ENCODE data around the gene HCAR2. TPM values are rescaled to one million over a fixed set of nuclear protein-coding genes. Genes with fewer than 3 reads are reported as not detected.
"Not testable (repeated sequence)": the region's sequence is repeated elsewhere in the genome, so short reads cannot be mapped to it uniquely, and the experiment has no call there.

The HCAR2 gene
- total and polyA plus RNA-seq, 2 donors (not counting 1 experiment from before 2014, with no cell fraction given): 0.82 TPM; not detected in 1

- intact Hi-C loops (cut with micrococcal nuclease): loop anchor here (5.0 kb wide), 1 partner anchor 414 kb away; no protein-coding TSS in a partner anchor
- POLR2A ChIA-PET; H3K27ac ChIP-seq (ENCODE audit: low read length in 2 of 2); H3K4me2 ChIP-seq (replicated peaks; ENCODE audit: low read depth, low read length, poor library complexity, severe bottlenecking); H3K9me3 ChIP-seq (ENCODE audit: control extremely low read depth in 1 of 3, control insufficient read depth in 2 of 3, insufficient read depth in 1 of 3, low read length in 2 of 3); H3K9me3 Mint-ChIP-seq (ENCODE audit: insufficient read depth); H3K27me3 ChIP-seq (replicated peaks in 1 of 4; ENCODE audit: control extremely low read depth in 1 of 4, control insufficient read depth in 3 of 4, insufficient read depth in 4 of 4, low read length in 3 of 4); ATAC-seq (ENCODE audit: low read depth); H3K4me3 ChIP-seq (ENCODE audit: control extremely low read depth in 1 of 5, extremely low read depth in 1 of 5, insufficient read depth in 1 of 5, low read depth in 2 of 5, low read length in 4 of 5); CTCF ChIA-PET; H4K20me1 ChIP-seq (ENCODE audit: control insufficient read depth, insufficient read depth, low read length, poor library complexity, severe bottlenecking); H3K27me3 Mint-ChIP-seq; DNase-seq; H3K9ac ChIP-seq (ENCODE audit: low read length): not testable (repeated sequence)
- Histone ChIP-seq H3K79me2 (ENCODE audit: control insufficient read depth, insufficient read depth, low read length) (peaks cover 29% of the 10 kb centered on the region), H3K36me3 (replicated peaks in 1 of 2; ENCODE audit: control extremely low read depth in 1 of 2, control insufficient read depth in 1 of 2, extremely low read depth in 1 of 2, insufficient read depth in 2 of 2, low read length in 1 of 2) (peaks cover 0 to 23% of the 10 kb centered on the region in 2 experiments), H2AFZ (ENCODE audit: insufficient read depth, low read depth, low read length, poor library complexity, severe bottlenecking) (peak overlapping the region; percentile 61), H3K4me1 (ENCODE audit: control insufficient read depth in 2 of 2, insufficient read depth in 2 of 2, low read length in 2 of 2) (peaks cover 13 to 23% of the 10 kb centered on the region in 2 donors)
- Mint-ChIP-seq H3K4me1 (peaks cover 38% of the 10 kb centered on the region), H3K4me3 (peak overlapping the region; percentile 96), H3K27ac (peak overlapping the region; percentile 92)
- WGBS (ENCODE audit: insufficient coverage): 87% methylated on average over 12 of the region's 17 CpGs
Observed at GRCh38 chr12:122750781-122751515, 47.8 kb upstream of the HCAR2 start.

- Histone ChIP-seq H3K9me3 (ENCODE audit: control extremely low read depth in 1 of 3, control insufficient read depth in 2 of 3, insufficient read depth in 1 of 3, low read length in 2 of 3) (no peaks in the 10 kb centered on the region), H3K4me3 (ENCODE audit: control extremely low read depth in 1 of 5, extremely low read depth in 1 of 5, insufficient read depth in 1 of 5, low read depth in 2 of 5, low read length in 4 of 5) (no peak overlapping the region), H3K79me2 (ENCODE audit: control insufficient read depth, insufficient read depth, low read length) (peaks cover 21% of the 10 kb centered on the region), H2AFZ (ENCODE audit: insufficient read depth, low read depth, low read length, poor library complexity, severe bottlenecking) (no peak overlapping the region), H3K4me1 (ENCODE audit: control insufficient read depth in 2 of 2, insufficient read depth in 2 of 2, low read length in 2 of 2) (peaks cover 13 to 23% of the 10 kb centered on the region in 2 donors), H3K9ac (ENCODE audit: low read length) (no peak overlapping the region), H3K27me3 (replicated peaks in 1 of 4; ENCODE audit: control extremely low read depth in 1 of 4, control insufficient read depth in 3 of 4, insufficient read depth in 4 of 4, low read length in 3 of 4) (no peaks in the 10 kb centered on the region), H4K20me1 (ENCODE audit: control insufficient read depth, insufficient read depth, low read length, poor library complexity, severe bottlenecking) (no peaks in the 10 kb centered on the region), H3K27ac (ENCODE audit: low read length in 2 of 2) (no peak overlapping the region), H3K4me2 (replicated peaks; ENCODE audit: low read depth, low read length, poor library complexity, severe bottlenecking) (no peak overlapping the region), H3K36me3 (replicated peaks in 1 of 2; ENCODE audit: control extremely low read depth in 1 of 2, control insufficient read depth in 1 of 2, extremely low read depth in 1 of 2, insufficient read depth in 2 of 2, low read length in 1 of 2) (peaks cover 0 to 13% of the 10 kb centered on the region in 2 experiments)
- Mint-ChIP-seq H3K27me3 (no peaks in the 10 kb centered on the region), H3K4me1 (peaks cover 35% of the 10 kb centered on the region), H3K9me3 (ENCODE audit: insufficient read depth) (no peaks in the 10 kb centered on the region), H3K4me3 (no peak overlapping the region), H3K27ac (no peak overlapping the region)
- ATAC-seq (ENCODE audit: low read depth) (no peak), DNase-seq (no peak)
- ChIA-PET POLR2A (no interaction called here), CTCF (interaction anchor here (0.7 kb wide), 1 partner anchor 31 kb away, joined by 5 read pairs; no protein-coding TSS in a partner anchor)
- TF ChIP-seq EZH2 (IDR thresholded peaks at IDR 0.05; ENCODE audit: borderline replicate concordance, insufficient read depth, low read depth, low read length, poor library complexity, severe bottlenecking) (no peak), CTCF (IDR thresholded peaks at IDR 0.05) (no peak)
- WGBS (ENCODE audit: insufficient coverage): 100% methylated on average over 4 of the region's 6 CpGs
- intact Hi-C loops (cut with micrococcal nuclease): loop anchor here (5.0 kb wide), 1 partner anchor 412 kb away; no protein-coding TSS in a partner anchor
Observed at GRCh38 chr12:122749569-122750332, 46.6 kb upstream of the HCAR2 start.
